SIG-M5 (cell line): ENCODE measurements around the gene TBX1.
"Not testable (repeated sequence)": the region's sequence is repeated elsewhere in the genome, so short reads cannot be mapped to it uniquely, and the experiment has no call there.

Source experiments
- DNase-seq: peaks from one replicate; lab custom pipeline; 2025; lab: John Stamatoyannopoulos, UW

Gene TBX1

DNA sequence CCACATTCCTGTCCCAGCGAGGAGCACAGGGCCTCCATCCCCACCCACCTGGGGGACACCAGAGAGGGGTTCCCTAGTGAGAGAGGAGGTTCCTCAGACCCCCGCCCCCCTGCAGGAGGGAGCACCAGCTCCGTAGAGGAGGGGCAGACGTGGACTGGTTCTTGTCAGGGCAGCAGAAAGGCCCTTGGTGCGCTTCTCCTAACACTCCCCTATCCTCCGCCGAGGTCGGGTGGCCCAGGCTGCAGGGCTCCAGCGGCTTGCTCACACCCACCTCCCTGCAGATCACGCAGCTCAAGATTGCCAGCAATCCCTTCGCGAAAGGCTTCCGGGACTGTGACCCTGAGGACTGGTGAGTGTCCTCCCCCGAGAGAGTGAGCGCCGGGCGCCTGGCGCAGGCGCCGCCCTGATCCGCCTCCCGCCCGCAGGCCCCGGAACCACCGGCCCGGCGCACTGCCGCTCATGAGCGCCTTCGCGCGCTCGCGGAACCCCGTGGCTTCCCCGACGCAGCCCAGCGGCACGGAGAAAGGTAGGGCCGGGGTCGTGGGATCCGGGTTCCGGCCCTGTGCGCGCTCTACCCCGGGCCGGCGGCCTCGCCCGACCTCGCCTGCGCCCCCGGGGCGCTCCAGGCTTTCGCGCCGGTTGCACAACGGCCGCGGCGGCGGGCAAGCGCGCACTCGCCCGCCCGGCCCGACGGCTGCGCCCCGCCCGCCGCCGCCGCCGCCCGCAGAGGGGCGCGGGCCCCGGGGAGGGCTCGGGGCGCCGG lies 5.1 kb downstream of the TBX1 start:
- DNase-seq = no peak

DNA sequence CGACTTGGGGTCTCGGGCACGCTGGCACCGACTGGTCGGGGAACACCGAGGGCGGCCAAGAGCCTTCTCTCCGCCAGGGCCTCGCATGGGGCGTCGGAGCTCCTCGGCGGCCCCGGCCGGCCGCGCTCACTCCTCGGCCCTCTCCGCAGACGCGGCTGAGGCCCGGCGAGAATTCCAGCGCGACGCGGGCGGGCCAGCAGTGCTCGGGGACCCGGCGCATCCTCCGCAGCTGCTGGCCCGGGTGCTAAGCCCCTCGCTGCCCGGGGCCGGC lies 5.6 kb downstream of the TBX1 start:
- no peak for DNase-seq

DNA sequence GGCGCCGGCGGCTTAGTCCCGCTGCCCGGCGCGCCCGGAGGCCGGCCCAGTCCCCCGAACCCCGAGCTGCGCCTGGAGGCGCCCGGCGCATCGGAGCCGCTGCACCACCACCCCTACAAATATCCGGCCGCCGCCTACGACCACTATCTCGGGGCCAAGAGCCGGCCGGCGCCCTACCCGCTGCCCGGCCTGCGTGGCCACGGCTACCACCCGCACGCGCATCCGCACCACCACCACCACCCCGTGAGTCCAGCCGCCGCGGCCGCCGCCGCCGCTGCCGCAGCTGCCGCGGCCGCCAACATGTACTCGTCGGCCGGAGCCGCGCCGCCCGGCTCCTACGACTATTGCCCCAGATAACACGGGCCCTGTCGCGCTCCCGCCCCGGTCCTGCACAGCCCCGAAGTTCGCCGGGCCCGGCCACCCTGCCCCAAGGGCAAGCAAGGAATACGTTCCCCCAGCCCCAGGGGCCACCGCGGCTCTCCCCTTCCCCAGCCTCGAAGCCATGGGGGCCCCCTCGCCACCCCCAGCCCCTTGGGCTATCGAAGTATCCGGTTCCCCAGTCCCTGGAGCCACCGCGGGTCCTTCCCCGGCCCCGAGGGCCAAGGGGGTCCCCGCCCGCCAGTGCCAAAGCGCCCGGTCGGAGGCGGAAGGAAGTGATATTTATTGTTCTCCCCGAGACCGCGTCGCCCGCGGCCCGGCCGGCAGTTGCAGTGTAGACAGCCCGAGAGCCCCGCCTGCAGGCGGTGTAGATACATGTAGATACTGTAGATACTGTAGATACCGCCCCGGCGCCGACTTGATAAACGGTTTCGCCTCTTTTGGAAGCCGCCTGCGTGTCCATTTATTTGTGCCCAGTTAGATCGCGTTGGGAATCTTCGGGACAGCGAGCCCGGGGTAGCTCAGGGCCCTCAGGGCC lies 6.2 kb downstream of the TBX1 start:
- DNase-seq = peak; percentile 42

DNA sequence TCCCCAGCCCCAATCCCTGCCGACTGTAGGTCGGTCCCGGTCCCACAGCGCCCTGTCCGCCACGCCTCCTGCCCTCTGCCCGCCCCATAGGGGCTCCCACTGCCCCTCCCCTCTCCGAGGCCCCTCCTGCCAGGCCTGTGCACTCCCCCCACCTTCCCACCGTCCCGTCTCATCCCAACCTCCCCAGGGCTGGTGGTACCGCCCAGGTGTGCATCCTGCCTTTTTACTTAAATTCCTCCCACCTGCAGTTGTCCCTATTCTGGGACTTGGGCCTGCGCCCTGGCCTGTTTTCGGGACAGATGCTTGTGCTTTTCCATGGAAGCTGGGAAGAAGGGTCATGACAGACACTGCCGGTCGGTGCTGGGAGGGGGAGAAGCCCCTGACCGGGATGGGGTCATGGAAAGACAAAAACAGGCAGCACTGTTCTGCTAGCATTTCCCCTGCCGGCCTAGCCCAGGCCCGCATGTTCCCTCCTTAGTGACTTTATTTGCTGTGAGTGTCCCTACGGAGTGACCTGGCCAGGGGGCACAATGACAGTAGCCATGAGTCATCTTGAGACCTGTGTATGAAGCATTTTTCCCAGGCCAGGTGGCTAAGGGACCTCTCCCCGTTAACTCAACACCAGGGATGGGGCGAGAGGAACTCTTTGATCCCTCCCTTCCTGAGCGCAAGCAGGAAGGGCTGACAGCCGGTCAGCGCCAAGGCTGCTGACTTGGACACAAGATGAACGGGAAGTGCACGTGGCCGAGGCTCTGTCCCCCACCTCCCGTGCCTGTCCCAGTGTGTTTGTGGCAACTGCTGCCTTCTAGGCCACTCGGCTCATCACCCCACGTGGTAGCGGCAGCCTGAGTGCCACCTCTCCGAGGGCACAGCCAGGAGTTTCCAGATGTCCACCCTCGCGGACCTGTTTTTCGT lies 7.1 kb downstream of the TBX1 start:
- DNase-seq = no peak

DNA sequence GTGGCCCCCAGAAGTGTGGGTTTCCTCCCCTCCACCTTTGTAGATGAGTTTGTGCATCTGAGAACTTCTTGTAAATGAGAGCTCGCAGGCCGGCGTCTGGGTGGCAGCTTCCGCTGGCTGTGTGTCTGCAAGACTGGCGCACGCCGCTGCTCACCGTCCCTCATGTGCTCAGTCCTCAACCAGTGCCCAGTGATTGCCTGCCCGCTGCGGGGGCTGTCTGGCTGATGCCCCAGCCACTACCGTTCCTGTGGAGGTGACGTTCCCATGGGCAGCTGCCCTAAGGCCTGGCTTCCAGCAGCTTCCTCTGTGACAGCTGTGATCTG lies 8.8 kb downstream of the TBX1 start:
- DNase-seq = no peak

DNA sequence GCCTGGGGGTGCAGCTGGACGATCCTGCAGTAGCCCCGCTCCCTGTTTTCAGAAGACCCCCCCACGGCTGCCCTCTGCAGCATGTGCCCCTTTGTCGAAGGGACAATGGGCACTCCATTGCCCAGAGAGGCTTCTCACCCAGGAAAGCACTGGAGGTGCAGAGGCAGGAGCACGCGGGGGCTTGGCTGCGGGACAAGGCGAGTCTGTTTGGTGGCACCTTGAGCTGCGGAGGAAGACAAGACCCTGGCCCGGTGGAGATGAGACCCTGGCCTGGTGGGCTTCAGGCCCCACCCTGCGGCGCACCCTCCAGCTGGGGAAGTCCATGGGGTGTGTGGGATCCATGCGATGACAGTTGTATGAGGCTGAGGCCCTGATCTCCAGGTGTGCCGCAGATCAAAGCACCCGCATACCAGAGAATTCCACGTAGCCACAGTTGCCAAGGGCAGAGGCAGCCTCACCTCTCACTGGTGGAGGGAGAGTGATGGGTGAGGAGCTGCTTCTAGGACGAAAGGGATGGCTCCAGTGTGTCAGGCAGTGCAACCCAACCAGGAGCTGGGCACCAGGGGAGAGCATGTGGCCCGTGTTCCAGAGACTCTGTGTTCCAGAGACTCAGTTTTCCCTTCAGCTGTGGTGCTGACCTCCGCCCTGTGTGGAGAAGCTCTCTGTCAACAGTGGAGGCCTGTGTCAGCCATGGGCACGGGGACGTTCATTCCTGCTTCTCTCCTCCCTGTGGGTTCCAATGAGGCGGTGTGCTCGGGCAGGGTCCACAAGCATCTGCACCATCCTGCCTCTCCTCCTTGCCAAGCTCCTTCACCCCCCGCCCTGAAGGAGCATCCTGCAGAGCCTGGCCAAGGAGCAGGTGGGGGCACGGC lies 10.0 kb downstream of the TBX1 start:
- no peak for DNase-seq

DNA sequence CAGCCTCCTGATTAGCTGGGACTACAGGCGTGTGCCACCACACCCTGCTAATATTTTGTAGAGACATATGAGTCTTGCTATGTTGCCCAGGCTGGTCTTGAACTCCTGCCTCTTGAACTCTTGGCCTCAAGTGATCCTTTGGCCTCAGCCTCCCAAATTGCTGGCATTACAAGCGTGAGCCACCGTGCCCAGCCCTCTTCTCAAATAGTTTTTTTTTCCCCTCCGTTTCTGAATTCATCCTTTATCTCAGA lies 11.8 kb downstream of the TBX1 start:
- no peak for DNase-seq

DNA sequence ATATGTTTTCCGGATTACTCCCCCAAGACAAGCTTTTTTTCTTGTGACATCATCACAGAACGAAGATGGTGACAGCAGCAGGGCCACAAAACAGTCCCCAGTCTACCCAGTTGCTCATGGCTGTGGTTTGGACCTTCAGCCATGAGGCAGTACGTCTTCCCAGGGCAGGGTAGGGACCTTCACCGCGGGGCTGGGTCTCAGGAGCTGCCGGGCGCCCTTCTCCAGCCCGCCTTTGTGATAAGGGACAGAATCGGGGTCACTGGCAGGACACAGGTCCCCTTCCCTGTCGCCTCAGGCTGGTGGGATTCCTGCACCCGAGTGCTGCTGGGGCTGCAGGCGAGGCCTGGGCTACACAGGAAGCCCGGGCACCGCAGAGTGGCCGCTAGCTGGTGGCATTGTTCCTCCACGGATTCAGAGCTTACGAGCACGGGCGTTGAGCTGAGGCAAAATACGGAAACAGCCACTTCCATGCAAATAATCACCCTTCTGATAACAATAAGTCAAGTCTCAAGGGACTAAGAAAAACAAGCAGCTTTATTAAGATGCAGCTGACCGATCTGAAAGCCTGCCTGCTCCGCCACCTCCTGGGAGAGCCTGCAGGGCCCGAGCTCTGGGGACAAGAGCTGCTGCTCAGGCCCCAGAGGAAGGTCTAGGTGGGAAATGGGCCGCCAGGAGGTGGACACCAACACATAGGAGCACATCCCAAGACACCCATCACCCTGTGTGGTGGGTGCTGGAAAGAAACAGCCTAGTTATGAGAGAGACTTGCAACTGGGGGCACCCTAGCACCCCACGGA lies 12.3 kb downstream of the TBX1 start:
- no peak for DNase-seq

DNA sequence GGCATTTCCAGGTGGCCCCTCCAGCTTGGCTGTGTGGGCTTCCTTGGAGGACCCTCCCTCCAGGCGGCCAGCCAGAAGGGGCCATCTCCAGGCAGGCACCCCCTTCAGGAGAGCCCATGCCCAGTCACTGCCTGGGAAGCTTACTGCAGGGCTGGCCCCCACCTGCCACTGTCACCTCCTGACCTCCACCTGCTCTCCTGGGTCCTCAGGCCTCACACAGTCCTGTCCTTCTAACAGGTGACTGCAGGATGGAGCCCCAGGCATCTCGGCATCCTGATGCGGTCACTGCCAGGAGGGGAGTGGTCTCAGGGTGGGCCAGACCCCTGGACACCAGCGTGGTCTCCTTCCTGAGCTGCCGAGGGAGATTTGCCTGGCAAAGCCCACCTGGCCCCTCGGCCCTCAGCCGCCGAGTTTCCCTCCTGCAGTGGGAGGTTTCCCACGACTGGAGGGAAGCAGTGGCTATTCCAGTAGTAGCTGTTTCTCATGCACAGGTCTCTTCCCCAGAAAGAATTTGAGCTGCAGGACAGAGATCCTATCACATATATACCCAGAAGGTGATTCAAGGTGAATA lies 13.0 kb downstream of the TBX1 start:
- no peak for DNase-seq

DNA sequence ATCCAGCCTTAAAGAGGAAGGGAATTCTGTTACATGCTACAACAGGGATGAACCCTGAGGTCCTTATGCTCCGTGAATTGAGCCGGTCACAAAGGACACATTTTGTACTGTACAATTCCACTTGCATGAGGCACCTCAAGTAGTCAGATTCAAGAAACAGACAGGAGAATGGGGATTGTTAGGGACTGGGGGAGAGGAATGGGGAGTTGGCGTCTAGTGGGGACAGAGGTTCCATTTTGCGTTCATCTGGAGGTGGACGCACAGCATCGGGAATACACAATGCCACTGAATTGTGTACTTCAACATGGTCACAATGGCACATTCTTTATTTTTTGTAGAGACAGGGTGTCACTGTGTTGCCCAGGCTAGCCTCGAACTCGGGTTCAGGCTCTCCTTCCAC lies 14.1 kb downstream of the TBX1 start:
- no peak for DNase-seq

DNA sequence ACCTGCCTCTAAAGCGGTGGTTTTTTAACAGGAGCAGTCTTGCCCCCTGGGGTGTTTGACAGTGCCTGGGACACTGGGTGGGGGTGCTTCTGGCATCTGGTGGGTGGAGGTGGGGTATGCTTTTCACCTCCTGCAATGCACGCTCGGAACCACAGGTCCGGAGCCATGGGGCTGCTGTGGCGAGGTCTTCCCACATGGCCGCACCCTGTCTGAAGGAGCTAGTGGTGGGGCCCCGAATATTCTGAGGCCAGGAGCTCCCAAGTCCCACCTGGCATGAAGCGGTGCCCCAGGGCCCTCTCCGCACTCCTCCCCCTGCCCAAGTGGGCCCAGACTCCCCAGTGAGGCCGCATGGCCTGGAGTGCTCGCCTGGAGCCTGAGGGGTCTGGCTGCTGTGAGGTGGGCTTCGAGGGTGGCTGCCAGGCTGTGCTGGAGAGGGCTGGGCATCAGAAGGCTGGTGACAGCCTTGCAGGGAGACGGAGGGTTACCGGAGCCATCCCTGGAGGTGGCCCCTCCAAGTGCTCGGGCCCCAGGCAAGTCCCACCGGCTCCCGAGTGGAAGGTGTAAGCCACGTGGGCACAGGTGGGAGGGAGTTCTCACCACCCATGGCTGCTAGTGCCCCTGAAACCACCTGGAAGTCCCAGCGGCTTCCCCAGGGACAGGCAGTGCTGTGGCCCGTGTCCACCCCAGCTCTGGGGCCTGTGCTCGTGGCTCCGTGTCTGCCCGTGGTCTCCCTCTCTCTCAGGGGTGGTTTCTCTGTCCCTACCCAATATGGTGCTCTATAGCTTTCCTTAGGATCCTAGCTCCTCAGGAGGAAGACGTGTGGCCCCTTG lies 15.1 kb downstream of the TBX1 start:
- no peak for DNase-seq

DNA sequence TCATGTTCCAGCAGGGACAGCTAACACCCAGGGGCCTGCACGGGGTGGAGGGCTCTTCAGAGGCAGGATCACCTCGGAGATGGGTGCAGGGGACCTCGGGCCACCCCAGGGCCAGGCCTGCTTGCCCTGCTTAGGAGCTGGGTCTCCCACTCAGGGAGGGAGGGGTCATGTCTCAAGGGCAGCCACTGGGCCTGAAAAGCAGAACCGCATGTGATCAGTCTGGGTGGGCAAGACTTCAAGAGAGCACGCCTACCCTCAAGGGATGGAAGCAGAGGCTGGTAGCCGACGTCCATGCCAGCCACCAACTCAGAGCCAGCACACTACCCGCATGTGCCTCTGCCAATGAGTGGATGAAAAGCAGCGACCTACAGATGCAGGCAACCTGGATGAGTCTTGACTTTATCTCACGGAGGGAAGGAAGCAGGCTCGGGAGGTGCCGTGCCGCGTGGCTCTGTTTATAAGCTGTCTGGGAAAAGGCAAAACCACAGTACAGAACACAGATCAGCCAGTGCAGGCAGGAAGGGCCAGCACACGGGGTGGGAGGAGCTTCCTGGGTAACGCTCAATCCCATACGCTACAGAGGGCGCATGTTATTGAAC lies 16.0 kb downstream of the TBX1 start:
- DNase-seq = no peak

DNA sequence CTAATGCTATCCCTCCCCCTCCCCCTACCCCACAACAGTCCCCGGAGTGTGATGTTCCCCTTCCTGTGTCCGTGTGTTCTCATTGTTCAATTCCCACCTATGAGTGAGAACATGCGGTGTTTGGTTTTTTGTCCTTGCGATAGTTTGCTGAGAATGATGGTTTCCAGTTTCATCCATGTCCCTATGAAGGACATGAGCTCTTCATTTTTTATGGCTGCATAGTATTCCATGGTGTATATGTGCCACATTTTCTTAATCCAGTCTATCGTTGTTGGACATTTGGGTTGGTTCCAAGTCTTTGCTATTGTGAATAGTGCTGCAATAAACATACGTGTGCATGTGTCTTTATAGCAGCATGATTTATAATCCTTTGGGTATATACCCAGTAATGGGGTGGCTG lies 16.6 kb downstream of the TBX1 start:
- not testable (repeated sequence) for DNase-seq

DNA sequence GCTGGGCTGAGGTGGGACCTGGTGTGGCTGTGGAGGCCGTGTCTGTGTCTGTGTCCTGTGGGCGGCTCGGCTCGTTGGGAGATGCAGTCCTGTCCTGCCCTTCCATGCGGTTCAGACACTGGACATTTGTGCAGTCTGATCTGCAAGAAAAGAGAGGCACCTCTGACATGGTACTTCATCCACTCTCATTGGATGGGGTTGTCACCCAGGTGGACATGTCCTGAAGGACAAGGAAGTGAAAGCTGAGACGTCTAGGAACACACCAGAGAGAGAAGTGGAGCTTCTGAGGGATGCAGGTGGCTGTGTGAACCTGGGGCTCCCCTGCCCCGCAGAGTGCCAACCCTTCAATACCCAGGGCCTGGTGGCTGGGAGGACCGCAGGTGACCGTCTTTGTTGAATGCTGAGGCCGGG lies 18.4 kb downstream of the TBX1 start:
- no peak for DNase-seq

DNA sequence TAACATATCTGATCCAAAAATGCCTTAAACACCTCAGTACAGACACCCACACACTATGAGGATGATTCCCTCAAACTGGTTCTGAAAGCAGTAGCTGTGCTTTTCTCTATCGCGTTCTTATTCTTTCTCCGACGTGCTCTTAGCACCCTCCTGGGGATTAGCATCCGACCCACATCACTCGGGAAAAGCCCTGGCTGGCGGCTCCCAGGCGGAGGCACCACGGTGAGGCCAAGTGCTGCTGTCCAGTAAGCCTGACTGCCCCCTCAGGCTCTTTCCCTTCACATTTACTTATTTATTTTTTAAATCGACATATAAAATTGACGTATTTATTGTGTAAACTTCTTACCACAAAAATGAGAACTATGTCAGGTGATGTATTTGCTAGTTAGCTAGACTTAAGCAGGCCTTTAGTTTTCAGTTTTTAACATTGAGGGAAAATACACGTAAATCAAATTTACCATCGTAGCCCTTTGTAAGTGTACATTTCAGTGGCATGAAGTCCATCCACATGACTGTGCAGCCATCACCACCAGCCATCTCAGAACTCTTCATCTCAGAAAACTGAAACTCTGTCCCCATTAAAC lies 19.2 kb downstream of the TBX1 start:
- DNase-seq = no peak

DNA sequence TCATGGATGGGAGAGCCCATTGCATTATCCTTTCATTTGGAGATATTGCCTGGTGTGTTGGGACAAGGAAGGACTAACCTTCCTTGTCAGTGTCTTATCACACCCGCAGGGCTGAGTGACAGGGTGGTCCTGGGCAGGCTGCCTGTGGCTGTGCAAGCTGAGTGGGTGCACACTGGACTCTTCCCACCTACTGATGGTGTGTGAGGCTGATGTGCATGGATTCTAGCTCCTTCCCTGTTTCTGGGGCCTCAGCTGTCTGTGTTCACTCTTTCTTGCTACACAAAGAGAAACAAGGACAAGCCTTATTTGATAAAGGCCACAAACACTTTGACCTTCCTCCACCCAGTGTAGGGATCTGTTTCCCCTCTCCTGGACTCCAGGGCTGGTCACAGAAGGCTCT lies 22.0 kb downstream of the TBX1 start:
- no peak for DNase-seq

DNA sequence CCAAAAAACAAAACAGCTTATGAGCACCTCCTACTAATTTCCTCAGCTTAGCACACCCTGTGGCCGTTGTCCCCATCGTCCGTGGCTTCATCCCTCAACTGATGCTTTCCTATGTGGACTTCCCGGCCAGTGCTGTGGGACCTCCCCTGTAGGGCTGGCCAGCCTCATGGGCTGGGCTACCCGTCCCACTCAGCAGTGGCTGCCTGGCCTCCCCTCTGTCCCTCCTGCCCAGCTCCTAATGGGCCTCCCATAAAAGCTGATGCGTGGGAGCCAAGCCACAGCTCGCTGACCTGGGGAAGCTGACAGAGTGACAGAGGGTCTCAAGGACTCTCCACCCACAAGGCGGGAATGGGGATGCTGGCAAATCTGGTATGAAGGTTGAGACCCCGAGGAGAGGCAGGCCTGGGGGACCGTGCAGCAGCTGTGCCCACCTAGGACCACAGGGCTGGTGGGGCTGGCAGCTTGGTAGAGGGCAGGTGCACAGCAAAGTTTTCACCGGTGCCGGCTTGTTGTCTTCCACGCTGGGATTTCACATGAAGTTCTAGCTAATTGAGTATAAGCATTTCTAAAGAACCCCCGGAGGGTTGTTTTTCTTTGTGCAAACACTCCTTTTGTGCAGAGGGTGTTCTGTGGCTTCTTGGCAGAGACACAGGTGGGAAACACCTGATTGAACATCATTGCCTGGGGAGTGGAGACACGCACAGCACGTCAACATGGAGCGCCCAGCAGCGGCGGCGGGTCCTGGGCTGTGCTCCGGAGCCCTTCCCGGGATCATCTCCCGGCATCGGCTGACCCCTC lies 23.2 kb downstream of the TBX1 start:
- DNase-seq = no peak
